GM18909 (cell line): ENCODE results near the gene ZNF511.

Experiments used
- ATAC-seq: cut with Tn5 transposase; IDR thresholded peaks from one replicate; pipeline ENCODE4 v1.9.1; 2021; ENCODE audit warnings: mild to moderate bottlenecking; ENCODE audit not compliant: unreplicated experiment, poor library complexity

The ZNF511 gene

GRCh38 chr10:133287832-133288500 lies 20.7 kb upstream of the ZNF511 start:
- ATAC-seq: no peak

- ATAC-seq: no peak
Measured at GRCh38 chr10:133289761-133290160, 19.0 kb upstream of the ZNF511 start.

GRCh38 chr10:133292919-133293809 lies 15.6 kb upstream of the ZNF511 start:
- no peak for ATAC-seq

- no peak for ATAC-seq
Measured at GRCh38 chr10:133293810-133294119, 14.9 kb upstream of the ZNF511 start.

GRCh38 chr10:133294189-133294588 lies 14.5 kb upstream of the ZNF511 start:
- no peak for ATAC-seq

- ATAC-seq: no peak
Measured at GRCh38 chr10:133295426-133296320, 13.0 kb upstream of the ZNF511 start.

GRCh38 chr10:133297504-133297903 lies 11.2 kb upstream of the ZNF511 start:
- ATAC-seq: no peak

- no peak for ATAC-seq
Measured at GRCh38 chr10:133298466-133298865, 10.2 kb upstream of the ZNF511 start.

GRCh38 chr10:133299224-133299623 lies 9.5 kb upstream of the ZNF511 start:
- no peak for ATAC-seq

- ATAC-seq: no peak
Measured at GRCh38 chr10:133299738-133300137, 9.0 kb upstream of the ZNF511 start.

- no peak for ATAC-seq
Measured at GRCh38 chr10:133302230-133302629, 6.5 kb upstream of the ZNF511 start.

- no peak for ATAC-seq
Measured at GRCh38 chr10:133303206-133303605, 5.5 kb upstream of the ZNF511 start.

GRCh38 chr10:133306097-133306476 lies 2.6 kb upstream of the ZNF511 start:
- ATAC-seq: no peak

GRCh38 chr10:133306941-133307379 lies 1.8 kb upstream of the ZNF511 start:
- no peak for ATAC-seq

- ATAC-seq: peak; percentile 43
Measured at GRCh38 chr10:133307776-133308420, 816 bp upstream of the ZNF511 start.

- ATAC-seq: peak; percentile 73
Measured at GRCh38 chr10:133309100-133309719, 496 bp downstream of the ZNF511 start.

GRCh38 chr10:133309720-133310398 lies 1.1 kb downstream of the ZNF511 start:
- no peak for ATAC-seq

GRCh38 chr10:133310399-133310755 lies 1.7 kb downstream of the ZNF511 start:
- ATAC-seq: no peak

GRCh38 chr10:133310789-133311188 lies 2.1 kb downstream of the ZNF511 start:
- no peak for ATAC-seq
